Chondrocyte (in vitro differentiated cells): ENCODE measurements around the gene RPS15A. TPM values are rescaled to one million over a fixed set of nuclear protein-coding genes. Genes with fewer than 3 reads are reported as not detected.
"Not testable (repeated sequence)": the region's sequence is repeated elsewhere in the genome, so short reads cannot be mapped to it uniquely, and the experiment has no call there.

Source experiments
- DNase-seq: peaks from one replicate; pipeline ENCODE4 v3.0.0; 2021; ENCODE audit warnings: mixed read lengths, low spot score
- H3K27ac Mint-ChIP-seq: one replicate; pipeline ENCODE4 v1.8.0; 2021; ENCODE audit warnings: mild to moderate bottlenecking, moderate library complexity, mixed read lengths; ENCODE audit not compliant: unreplicated experiment
- H3K27me3 Mint-ChIP-seq: 2 replicates; pipeline ENCODE4 v1.8.0; 2021; ENCODE audit warnings: low read depth, mixed read lengths
- H3K36me3 Mint-ChIP-seq: 2 replicates; pipeline ENCODE4 v1.8.0; 2021; ENCODE audit warnings: low read depth, mixed read lengths
- H3K4me1 Mint-ChIP-seq: 2 replicates; pipeline ENCODE4 v1.8.0; 2021; ENCODE audit warnings: low read depth, mild to moderate bottlenecking, mixed read lengths
- H3K4me3 Mint-ChIP-seq: one replicate; pipeline ENCODE4 v1.8.0; 2021; ENCODE audit warnings: mild to moderate bottlenecking, moderate library complexity, mixed read lengths; ENCODE audit not compliant: unreplicated experiment
- H3K9me3 Mint-ChIP-seq: 2 replicates; pipeline ENCODE4 v1.8.0; 2021; ENCODE audit warnings: low read depth, mixed read lengths
- CTCF ChIP-seq: fragments of 200-600 bp; sonication (generic); IDR thresholded peaks from 2 replicates; pipeline ENCODE4 v1.5.0; 2021; ENCODE audit warnings: antibody characterized with exemption, mild to moderate bottlenecking, moderate library complexity
- total RNA-seq: library from RNA; stranded (reverse); gene quantifications from 3 replicates; pipeline ENCODE4 v1.2.1, GENCODE V29; 2021

Gene RPS15A
- total RNA-seq, 1 donor from 2014 or later = 794 TPM

GRCh38 chr16:18770336-18770962, 19.7 kb downstream of the RPS15A start:
- not testable (repeated sequence) for H3K27ac Mint-ChIP-seq, H3K27me3 Mint-ChIP-seq, H3K36me3 Mint-ChIP-seq, H3K4me3 Mint-ChIP-seq, H3K4me1 Mint-ChIP-seq, DNase-seq, H3K9me3 Mint-ChIP-seq

- H3K27ac Mint-ChIP-seq, H3K4me1 Mint-ChIP-seq, H3K27me3 Mint-ChIP-seq, H3K4me3 Mint-ChIP-seq, DNase-seq, H3K9me3 Mint-ChIP-seq, H3K36me3 Mint-ChIP-seq: not testable (repeated sequence)
Observed at GRCh38 chr16:18767217-18767616, 22.9 kb downstream of the RPS15A start.

GRCh38 chr16:18762713-18763112, 27.4 kb downstream of the RPS15A start:
- H3K27me3 Mint-ChIP-seq, DNase-seq, H3K9me3 Mint-ChIP-seq, H3K4me3 Mint-ChIP-seq, H3K4me1 Mint-ChIP-seq, H3K36me3 Mint-ChIP-seq, H3K27ac Mint-ChIP-seq: not testable (repeated sequence)

GRCh38 chr16:18759598-18760520, 30.3 kb downstream of the RPS15A start:
- H3K4me1 Mint-ChIP-seq, H3K9me3 Mint-ChIP-seq, DNase-seq, H3K27ac Mint-ChIP-seq, H3K27me3 Mint-ChIP-seq, H3K4me3 Mint-ChIP-seq, H3K36me3 Mint-ChIP-seq: not testable (repeated sequence)
- peak; percentile 80 for TF ChIP-seq CTCF

- DNase-seq, H3K4me3 Mint-ChIP-seq, H3K36me3 Mint-ChIP-seq, H3K27ac Mint-ChIP-seq, H3K4me1 Mint-ChIP-seq, H3K9me3 Mint-ChIP-seq, H3K27me3 Mint-ChIP-seq: not testable (repeated sequence)
Observed at GRCh38 chr16:18757960-18758660, 32.0 kb downstream of the RPS15A start.

- not testable (repeated sequence) for H3K4me3 Mint-ChIP-seq, H3K27me3 Mint-ChIP-seq, H3K4me1 Mint-ChIP-seq, H3K27ac Mint-ChIP-seq, H3K9me3 Mint-ChIP-seq, DNase-seq, H3K36me3 Mint-ChIP-seq
Observed at GRCh38 chr16:18756639-18757038, 33.5 kb downstream of the RPS15A start.

- H3K4me3 Mint-ChIP-seq, H3K27me3 Mint-ChIP-seq, H3K27ac Mint-ChIP-seq, H3K36me3 Mint-ChIP-seq, H3K9me3 Mint-ChIP-seq, H3K4me1 Mint-ChIP-seq, DNase-seq: not testable (repeated sequence)
Observed at GRCh38 chr16:18742870-18743269, 47.3 kb downstream of the RPS15A start.

- H3K4me1 Mint-ChIP-seq, H3K4me3 Mint-ChIP-seq, H3K36me3 Mint-ChIP-seq, H3K27ac Mint-ChIP-seq, H3K9me3 Mint-ChIP-seq, H3K27me3 Mint-ChIP-seq, DNase-seq: not testable (repeated sequence)
Observed at GRCh38 chr16:18740027-18740426, 50.1 kb downstream of the RPS15A start.

- H3K9me3 Mint-ChIP-seq, H3K4me1 Mint-ChIP-seq, H3K4me3 Mint-ChIP-seq, H3K27me3 Mint-ChIP-seq, H3K36me3 Mint-ChIP-seq, H3K27ac Mint-ChIP-seq, DNase-seq: not testable (repeated sequence)
Observed at GRCh38 chr16:18738768-18739167, 51.4 kb downstream of the RPS15A start.

GRCh38 chr16:18734279-18734678, 55.9 kb downstream of the RPS15A start:
- H3K36me3 Mint-ChIP-seq, H3K9me3 Mint-ChIP-seq, H3K4me3 Mint-ChIP-seq, H3K4me1 Mint-ChIP-seq, H3K27me3 Mint-ChIP-seq, H3K27ac Mint-ChIP-seq: not testable (repeated sequence)
- peak; percentile 91 for DNase-seq
